Measurements from ENCODE around the gene ATP6AP1.

GRCh38 chrX:154460326-154460725 lies 31.8 kb downstream of the ATP6AP1 start:
- TF ChIP-seq GATA2 (IDR thresholded peaks at IDR 0.05; ENCODE audit: low read depth, low read length) (no peak), GATA3 (IDR thresholded peaks at IDR 0.05; ENCODE audit: low read depth, low read length) (no peak)
